WTC11 (cell line): ENCODE measurements around the gene ATF5. TPM values are rescaled to one million over a fixed set of nuclear protein-coding genes. Genes with fewer than 3 reads are reported as not detected.

Experiments used
- ATAC-seq: fragments of 200-7000 bp; cut with Tn5 transposase; 2 replicates; pipeline ENCODE4 v1.10.0; 2021; ENCODE audit warnings: mild to moderate bottlenecking, moderate library complexity
- CTCF ChIA-PET: fragments of 300-600 bp; sonication (Branson Sonifier 250); formaldehyde crosslinking; loops from one replicate; lab custom pipeline; 2021; ENCODE audit warnings: antibody characterized with exemption; lab: Charles Lee
- POLR2A ChIA-PET: fragments of 350-600 bp; sonication (Branson Sonifier 250); formaldehyde crosslinking; loops from one replicate; lab custom pipeline; 2021; ENCODE audit warnings: antibody characterized with exemption; lab: Charles Lee
- DNase-seq: peaks from one replicate; pipeline ENCODE4 v3.0.0; 2021; ENCODE audit warnings: low spot score
- H3K27ac Mint-ChIP-seq: 2 replicates; pipeline ENCODE4 v1.8.0; 2021; ENCODE audit warnings: mixed read lengths
- H3K27me3 Mint-ChIP-seq: 2 replicates; pipeline ENCODE4 v1.8.0; 2021; ENCODE audit warnings: low read depth, mild to moderate bottlenecking, moderate library complexity, mixed read lengths
- H3K36me3 Mint-ChIP-seq: 2 replicates; pipeline ENCODE4 v1.8.0; 2021; ENCODE audit warnings: mixed read lengths
- H3K4me1 Mint-ChIP-seq: 2 replicates; pipeline ENCODE4 v1.8.0; 2022; ENCODE audit warnings: mixed read lengths
- H3K4me3 Mint-ChIP-seq: 2 replicates; pipeline ENCODE4 v1.8.0; 2021; ENCODE audit warnings: mild to moderate bottlenecking, moderate library complexity, mixed read lengths
- H3K9me3 Mint-ChIP-seq: 2 replicates; pipeline ENCODE4 v1.8.0; 2021; ENCODE audit warnings: mixed read lengths
- ATF2 ChIP-seq: sonication (generic); formaldehyde crosslinking; IDR thresholded peaks from 2 replicates; pipeline ENCODE4 v1.8.1; 2022; ENCODE audit warnings: low read depth, missing genetic modification reagents, borderline replicate concordance
- ATF3 ChIP-seq: sonication (generic); formaldehyde crosslinking; conservative IDR thresholded peaks from 2 replicates; pipeline ENCODE4 v1.8.1; 2022; ENCODE audit warnings: mild to moderate bottlenecking, missing genetic modification reagents
- CTCF ChIP-seq: fragments of 200-600 bp; IDR thresholded peaks from 2 replicates; pipeline ENCODE4 v1.8.0; 2022; ENCODE audit warnings: antibody characterized with exemption
- ETV6 ChIP-seq: sonication (generic); formaldehyde crosslinking; IDR thresholded peaks from 2 replicates; pipeline ENCODE4 v1.8.1; 2022; ENCODE audit warnings: mild to moderate bottlenecking, missing genetic modification reagents
- GTF2I ChIP-seq: fragments of 250-450 bp; sonication (Bioruptor Pico); conservative IDR thresholded peaks from 2 replicates; pipeline ENCODE4 v1.4.0; 2021; ENCODE audit warnings: mild to moderate bottlenecking
- IRF2 ChIP-seq: sonication (generic); formaldehyde crosslinking; IDR thresholded peaks from 2 replicates; pipeline ENCODE4 v1.8.0; 2022; ENCODE audit warnings: low read depth, missing genetic modification reagents, borderline replicate concordance
- JAZF1 ChIP-seq: fragments of 250-450 bp; sonication (Bioruptor Pico); IDR thresholded peaks from 2 replicates; pipeline ENCODE4 v1.9.0; 2021; ENCODE audit warnings: moderate library complexity, mild to moderate bottlenecking, inconsistent platforms
- MAX ChIP-seq: sonication (generic); formaldehyde crosslinking; IDR thresholded peaks from 2 replicates; pipeline ENCODE4 v1.8.0; 2022; ENCODE audit warnings: mild to moderate bottlenecking, missing genetic modification reagents
- NR2C2 ChIP-seq: sonication (generic); formaldehyde crosslinking; IDR thresholded peaks from 2 replicates; pipeline ENCODE4 v1.8.0; 2022; ENCODE audit warnings: mild to moderate bottlenecking, missing genetic modification reagents
- NR3C1 ChIP-seq: sonication (generic); formaldehyde crosslinking; conservative IDR thresholded peaks from 2 replicates; pipeline ENCODE4 v1.8.1; 2023; ENCODE audit warnings: low read depth, mild to moderate bottlenecking, missing genetic modification reagents
- PREB ChIP-seq: sonication (generic); formaldehyde crosslinking; IDR thresholded peaks from 2 replicates; pipeline ENCODE4 v1.8.1; 2022; ENCODE audit warnings: mild to moderate bottlenecking, missing genetic modification reagents, moderate library complexity, borderline replicate concordance
- STAT6 ChIP-seq: sonication (generic); formaldehyde crosslinking; conservative IDR thresholded peaks from 2 replicates; pipeline ENCODE4 v1.8.1; 2023; ENCODE audit warnings: mild to moderate bottlenecking, low read depth, missing genetic modification reagents, moderate library complexity
- TCF7 ChIP-seq: sonication (generic); formaldehyde crosslinking; IDR thresholded peaks from 2 replicates; pipeline ENCODE4 v1.8.0; 2022; ENCODE audit warnings: mild to moderate bottlenecking, low read depth, missing genetic modification reagents, moderate library complexity
- TP53 ChIP-seq: sonication (generic); formaldehyde crosslinking; IDR thresholded peaks from 2 replicates; pipeline ENCODE4 v1.8.1; 2023; ENCODE audit warnings: mild to moderate bottlenecking, missing genetic modification reagents
- ZBTB43 ChIP-seq: sonication (generic); formaldehyde crosslinking; IDR thresholded peaks from 2 replicates; pipeline ENCODE4 v1.8.1; 2023; ENCODE audit warnings: mild to moderate bottlenecking, missing genetic modification reagents
- ZMAT4 ChIP-seq: fragments of 250-450 bp; sonication (Bioruptor Pico); IDR thresholded peaks from 2 replicates; pipeline ENCODE4 v1.9.0; 2021; ENCODE audit warnings: mild to moderate bottlenecking
- ZNF232 ChIP-seq: sonication (generic); formaldehyde crosslinking; IDR thresholded peaks from 2 replicates; pipeline ENCODE4 v1.8.0; 2022; ENCODE audit warnings: mild to moderate bottlenecking, missing genetic modification reagents
- ZNF425 ChIP-seq: fragments of 250-450 bp; sonication (Bioruptor Pico); conservative IDR thresholded peaks from 2 replicates; pipeline ENCODE4 v1.9.0; 2021; ENCODE audit warnings: mild to moderate bottlenecking
- ZSCAN18 ChIP-seq: fragments of 250-450 bp; sonication (Bioruptor Pico); IDR thresholded peaks from 2 replicates; pipeline ENCODE4 v2.1.2; 2022; ENCODE audit warnings: mild to moderate bottlenecking, moderate library complexity
- total RNA-seq: library from RNA; stranded (reverse); gene quantifications from 3 replicates; pipeline ENCODE4 v1.2.3, GENCODE V29; 2021

ATF5 gene
- total RNA-seq, 1 experiment from 2014 or later, result 10.8 TPM

GRCh38 chr19:49977881-49978280 is 48.9 kb downstream of the ATF5 start:
- CTCF ChIA-PET, result interaction anchor here (0.9 to 1.3 kb wide), 2 partner anchors 40 to 87 kb away, joined by 3 to 5 read pairs; no protein-coding TSS in a partner anchor
- no peak for TF ChIP-seq TP53 (CRISPR knock-in tag)
- TF ChIP-seq, all 79 proteins: peak for 0

GRCh38 chr19:49978324-49978723 is 49.3 kb downstream of the ATF5 start:
- Mint-ChIP-seq H3K9me3 (no peaks in the 10 kb centered on the region), H3K27me3 (no peaks in the 10 kb centered on the region), H3K36me3 (0 out of 2 replicates have a peak, but pooled peaks cover 2% of the 10 kb centered on the region), H3K4me1 (no peaks in the 10 kb centered on the region), H3K27ac (no peak overlapping the region), H3K4me3 (no peak overlapping the region)
- ChIA-PET POLR2A (no interaction called here), CTCF (interaction anchor here (0.9 to 1.3 kb wide), 2 partner anchors 41 to 87 kb away, joined by 3 to 5 read pairs; no protein-coding TSS in a partner anchor)
- ATAC-seq (no peak), DNase-seq (no peak)
- TF ChIP-seq ZSCAN18 (CRISPR knock-in tag) (no peak), TCF7 (CRISPR knock-in tag) (no peak), ZBTB43 (CRISPR knock-in tag) (no peak), MAX (CRISPR knock-in tag) (no peak), CTCF (no peak), PREB (CRISPR knock-in tag) (no peak), NR2C2 (CRISPR knock-in tag) (no peak), ZNF425 (CRISPR knock-in tag) (no peak), JAZF1 (CRISPR knock-in tag) (no peak), ETV6 (CRISPR knock-in tag) (no peak), IRF2 (CRISPR knock-in tag) (no peak), ATF2 (no peak), STAT6 (CRISPR knock-in tag) (no peak), ZMAT4 (no peak), NR3C1 (CRISPR knock-in tag) (no peak), ATF3 (CRISPR knock-in tag) (no peak), GTF2I (no peak), ZNF232 (CRISPR knock-in tag) (no peak)
- TF ChIP-seq, all 79 proteins: peak for 0

More at GRCh38 chr19:49977881-49978280, 48.9 kb downstream of the ATF5 start:
- H3K4me3 Mint-ChIP-seq, result no peak overlapping the region
- 0 out of 2 replicates have a peak, but pooled peaks cover 2% of the 10 kb centered on the region for H3K36me3 Mint-ChIP-seq
- H3K27ac Mint-ChIP-seq, result no peak overlapping the region
- no peaks in the 10 kb centered on the region for H3K4me1 Mint-ChIP-seq
- H3K9me3 Mint-ChIP-seq, result no peaks in the 10 kb centered on the region
- ATAC-seq (no peak), DNase-seq (no peak)
- no peaks in the 10 kb centered on the region for H3K27me3 Mint-ChIP-seq
- POLR2A ChIA-PET, result no interaction called here
